ENCODE measurements around the gene FOXP4. TPM values are rescaled to one million over a fixed set of nuclear protein-coding genes. Genes with fewer than 3 reads are reported as not detected.

FOXP4 gene
- polyA plus RNA-seq, 3 donors: 8.3 to 26.6 (median 18.4) TPM

DNA sequence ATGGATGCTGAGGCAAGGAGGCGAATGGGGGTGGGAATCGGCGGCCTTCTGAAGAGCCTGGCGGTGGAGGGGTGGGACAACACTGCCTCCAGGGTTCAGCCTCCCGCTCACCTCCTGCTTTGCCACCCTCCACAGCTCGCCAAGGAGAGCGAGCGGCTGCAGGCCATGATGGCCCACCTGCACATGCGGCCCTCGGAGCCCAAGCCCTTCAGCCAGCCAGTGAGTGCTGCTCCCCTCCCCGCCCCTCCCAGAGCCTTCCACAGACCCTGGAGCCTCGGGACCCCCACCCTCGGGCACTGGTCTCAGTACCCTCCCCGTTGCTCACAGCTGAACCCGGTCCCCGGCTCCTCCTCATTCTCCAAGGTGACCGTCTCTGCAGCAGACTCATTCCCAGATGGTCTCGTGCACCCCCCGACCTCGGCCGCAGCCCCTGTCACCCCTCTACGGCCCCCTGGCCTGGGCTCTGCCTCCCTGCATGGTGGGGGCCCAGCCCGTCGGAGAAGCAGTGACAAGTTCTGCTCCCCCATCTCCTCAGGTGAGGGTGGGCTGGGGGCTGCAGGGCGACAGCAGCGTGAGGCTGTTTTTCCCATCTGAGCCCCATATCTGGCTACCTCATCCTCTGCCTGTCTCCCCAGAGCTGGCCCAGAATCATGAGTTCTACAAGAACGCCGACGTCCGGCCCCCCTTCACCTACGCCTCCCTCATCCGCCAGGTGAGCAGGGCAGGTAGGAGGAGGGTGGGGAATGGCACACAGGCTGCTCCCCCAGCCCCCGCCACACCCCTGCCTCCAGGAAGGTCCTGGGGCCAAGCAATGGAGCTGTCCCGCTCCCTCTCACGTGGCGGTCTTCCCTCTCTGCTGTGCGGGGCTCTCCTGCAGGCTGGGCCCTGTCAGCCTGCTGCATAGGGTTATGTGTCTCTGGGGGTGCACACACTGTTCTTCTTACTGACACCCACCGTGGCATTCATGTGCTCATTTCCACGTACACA lies 43.7 kb downstream of the FOXP4 start:
- WGBS, 3 donors: 87 to 94% (median 91%) methylated on average over 35 to 39 of the region's 39 CpGs

DNA sequence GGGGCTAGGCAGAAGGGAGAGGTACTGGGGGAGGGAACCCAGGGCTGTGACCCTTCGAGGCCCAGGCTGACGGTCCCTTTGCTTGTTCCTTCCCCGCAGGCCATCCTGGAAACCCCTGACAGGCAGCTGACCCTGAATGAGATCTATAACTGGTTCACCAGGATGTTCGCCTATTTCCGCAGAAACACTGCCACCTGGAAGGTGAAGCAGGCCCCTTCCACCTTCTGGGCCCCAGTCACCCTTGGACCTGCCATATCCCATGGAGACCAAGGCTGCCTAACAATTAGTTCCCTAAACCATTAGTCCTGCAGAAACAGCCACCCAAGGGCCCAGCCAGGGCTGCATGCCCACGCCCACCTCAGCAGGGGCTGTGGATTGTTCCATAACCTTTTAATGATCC lies 44.9 kb downstream of the FOXP4 start:
- 74 to 95% (median 92%) methylated on average over 6 of the region's 6 CpGs for WGBS, 3 donors
- H3K27ac ChIP-seq (ENCODE audit: low read depth, low read length): no peak overlapping the region

More for the DNA sequence above, 43.7 kb downstream of the FOXP4 start:
- no peak overlapping the region for H3K27ac ChIP-seq (ENCODE audit: low read depth, low read length)

DNA sequence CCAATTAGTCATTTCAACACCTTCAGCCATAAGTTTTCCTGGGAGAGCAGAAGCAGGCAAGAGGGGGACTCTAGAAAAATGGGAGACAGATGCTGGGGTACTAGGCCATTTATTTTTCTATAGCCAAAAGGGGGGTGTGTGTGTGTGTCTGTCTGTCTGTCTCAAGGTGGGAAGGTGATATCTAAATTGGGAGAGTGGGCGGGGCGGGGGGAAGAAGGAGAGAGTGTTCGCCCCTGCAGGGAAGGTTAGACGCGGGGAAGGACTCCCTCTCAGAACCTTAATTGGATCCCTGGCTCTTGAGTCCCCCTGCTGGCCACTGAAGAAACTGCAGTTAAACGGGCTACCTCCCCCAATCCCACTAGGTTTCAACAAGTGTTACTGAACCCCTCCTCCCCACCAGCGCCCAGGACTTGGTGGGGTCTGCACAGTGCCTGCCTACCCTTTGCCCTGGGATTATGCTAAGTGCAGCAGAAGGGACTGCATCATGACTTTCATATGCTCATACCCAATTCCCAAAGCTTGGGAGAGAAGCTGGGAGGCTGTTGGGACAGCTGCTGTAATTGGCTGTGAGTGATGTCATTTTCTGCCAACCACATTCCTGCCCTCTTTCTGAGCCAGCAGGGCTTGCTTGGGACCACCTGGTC lies 45.8 kb downstream of the FOXP4 start:
- 4 to 7% (median 5%) methylated on average over 7 of the region's 7 CpGs for WGBS, 3 donors

DNA sequence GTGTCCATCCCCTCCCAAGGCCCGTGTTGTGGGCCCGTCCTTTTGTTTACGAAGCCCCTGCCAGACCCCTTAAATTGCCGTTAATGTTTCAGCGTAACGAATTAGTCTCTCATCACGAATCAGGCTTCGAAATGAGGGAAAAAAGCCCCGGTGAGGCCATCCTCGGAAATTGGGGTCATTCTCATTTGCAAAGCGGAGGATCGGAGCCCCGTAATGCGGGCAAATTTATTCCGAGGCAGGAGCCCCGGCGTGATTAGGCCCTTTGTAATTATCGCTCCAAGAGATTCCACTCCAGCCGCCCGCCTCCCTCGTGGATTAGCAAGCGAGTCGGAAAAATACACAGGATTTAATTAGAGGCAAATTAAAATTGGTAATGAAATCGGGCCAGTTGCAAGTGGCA lies 47.2 kb downstream of the FOXP4 start:
- 88 to 94% (median 91%) methylated on average over 24 of the region's 24 CpGs for WGBS, 3 donors
- H3K27ac ChIP-seq (ENCODE audit: low read depth, low read length): no peak overlapping the region

More for the DNA sequence above, 45.8 kb downstream of the FOXP4 start:
- no peak overlapping the region for H3K27ac ChIP-seq (ENCODE audit: low read depth, low read length)

DNA sequence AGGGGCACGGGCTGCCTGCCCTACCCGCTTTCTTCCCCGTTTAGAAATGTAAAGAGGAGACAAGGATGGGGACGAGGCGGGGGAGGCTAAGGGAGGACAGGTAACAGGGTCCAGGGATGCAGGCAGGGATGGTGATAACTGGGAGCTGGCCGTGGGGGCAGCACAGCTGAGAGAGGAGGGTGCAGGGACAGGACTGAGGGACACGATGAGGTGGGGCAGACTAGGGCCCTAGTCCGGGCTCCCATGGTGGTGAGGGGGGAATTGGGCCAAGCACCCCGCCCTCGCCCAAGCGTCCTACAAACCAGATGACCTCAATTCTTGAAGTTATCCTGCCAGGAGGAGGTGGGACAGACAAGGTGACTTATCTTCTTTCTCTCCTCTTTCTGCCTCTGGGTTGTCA lies 47.7 kb downstream of the FOXP4 start:
- no peak overlapping the region for H3K27ac ChIP-seq (ENCODE audit: low read depth, low read length)
- 88 to 92% (median 88%) methylated on average over 11 of the region's 11 CpGs for WGBS, 3 donors

DNA sequence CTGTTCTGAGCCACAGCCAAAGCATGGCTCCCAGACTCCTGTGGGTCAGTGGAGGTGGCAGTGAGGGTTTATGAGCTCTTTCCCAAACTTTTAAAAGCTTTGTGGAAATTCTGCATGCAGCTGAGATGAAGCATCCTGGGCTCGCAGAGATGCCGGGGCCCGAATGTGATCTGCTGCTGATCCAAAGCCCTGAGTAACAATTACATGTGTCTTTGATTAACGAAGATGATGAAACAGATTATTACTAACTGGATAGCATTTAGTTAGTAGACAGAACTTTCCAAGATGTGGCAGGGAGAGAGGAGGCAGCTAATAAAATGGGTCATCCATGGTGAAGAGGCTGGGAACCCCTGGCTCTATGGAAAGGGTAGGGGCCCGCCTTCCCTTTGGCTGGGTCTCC lies 48.1 kb downstream of the FOXP4 start:
- H3K27ac ChIP-seq (ENCODE audit: low read depth, low read length): no peak overlapping the region
- WGBS, 3 donors: 82 to 88% (median 83%) methylated on average over 5 of the region's 5 CpGs

DNA sequence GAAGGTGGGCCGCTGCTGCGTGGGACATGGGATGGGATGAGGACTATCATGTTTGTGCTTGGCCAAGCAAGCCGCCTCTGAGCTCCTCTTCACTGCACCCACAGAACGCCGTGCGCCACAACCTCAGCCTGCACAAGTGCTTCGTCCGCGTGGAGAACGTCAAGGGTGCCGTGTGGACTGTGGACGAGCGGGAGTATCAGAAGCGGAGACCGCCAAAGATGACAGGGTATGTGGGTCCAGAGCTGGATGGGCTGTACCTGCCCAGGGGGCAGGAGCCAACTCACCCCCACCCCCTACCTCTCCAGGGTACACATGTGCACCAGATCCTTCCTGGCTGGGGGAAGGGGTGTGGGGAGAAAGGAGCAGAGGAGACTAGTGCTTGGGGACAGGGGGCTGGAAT lies 48.6 kb downstream of the FOXP4 start:
- no peak overlapping the region for H3K27ac ChIP-seq (ENCODE audit: low read depth, low read length)
- WGBS, 3 donors: 89 to 94% (median 93%) methylated on average over 15 of the region's 15 CpGs

DNA sequence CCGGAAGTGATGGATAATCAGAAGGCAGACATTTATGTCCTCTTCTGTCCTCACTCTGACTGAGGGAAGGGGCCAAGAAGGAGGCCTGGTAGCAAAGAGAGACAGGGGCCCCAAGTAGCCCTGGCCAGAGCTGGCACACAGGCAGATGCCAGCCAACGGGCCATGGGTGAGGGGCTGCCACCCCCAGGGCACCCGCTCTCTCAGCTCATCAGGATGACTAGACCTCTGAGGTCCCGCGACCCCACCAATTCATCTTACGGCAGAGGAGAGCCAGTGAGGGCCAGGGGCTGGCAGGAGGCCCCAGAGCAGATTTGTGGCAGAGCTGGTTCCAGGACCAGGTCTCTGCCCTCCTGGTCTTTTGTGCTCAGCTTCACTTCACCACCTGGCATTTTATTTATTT lies 49.0 kb downstream of the FOXP4 start:
- H3K27ac ChIP-seq (ENCODE audit: low read depth, low read length): no peak overlapping the region
- WGBS, 3 donors: 88 to 94% (median 94%) methylated on average over 6 of the region's 6 CpGs

DNA sequence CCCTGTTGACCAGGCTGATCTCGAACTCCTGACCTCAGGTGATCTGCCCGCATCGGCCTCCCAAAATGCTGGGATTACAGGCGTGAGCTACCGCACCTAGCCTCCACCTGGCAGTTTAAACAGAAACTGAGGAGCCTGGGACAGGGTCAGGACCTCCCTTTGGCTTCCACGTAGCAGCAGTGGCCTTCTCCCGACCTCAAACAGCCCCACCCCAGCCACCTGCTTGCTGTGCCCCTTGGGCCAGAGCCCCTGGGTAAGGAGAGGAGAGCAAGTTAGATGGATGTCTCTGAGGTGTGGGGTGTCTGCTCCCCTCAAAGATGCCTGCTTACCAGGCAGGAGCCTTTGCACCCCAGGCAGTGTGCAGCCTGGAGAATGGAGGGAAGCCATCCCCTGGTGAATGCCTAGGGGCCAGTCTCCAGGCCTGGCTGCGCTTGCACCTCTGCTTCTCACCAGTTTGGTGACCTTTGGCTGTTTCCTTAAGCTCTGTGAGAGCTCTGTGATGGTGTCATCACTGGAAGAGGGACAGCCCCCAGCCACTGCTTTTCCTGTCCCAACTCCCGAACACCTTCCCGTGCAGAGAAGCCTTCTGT lies 50.0 kb downstream of the FOXP4 start:
- no peak overlapping the region for H3K27ac ChIP-seq (ENCODE audit: low read depth, low read length)
- WGBS, 3 donors: 82 to 94% (median 94%) methylated on average over 10 of the region's 10 CpGs

DNA sequence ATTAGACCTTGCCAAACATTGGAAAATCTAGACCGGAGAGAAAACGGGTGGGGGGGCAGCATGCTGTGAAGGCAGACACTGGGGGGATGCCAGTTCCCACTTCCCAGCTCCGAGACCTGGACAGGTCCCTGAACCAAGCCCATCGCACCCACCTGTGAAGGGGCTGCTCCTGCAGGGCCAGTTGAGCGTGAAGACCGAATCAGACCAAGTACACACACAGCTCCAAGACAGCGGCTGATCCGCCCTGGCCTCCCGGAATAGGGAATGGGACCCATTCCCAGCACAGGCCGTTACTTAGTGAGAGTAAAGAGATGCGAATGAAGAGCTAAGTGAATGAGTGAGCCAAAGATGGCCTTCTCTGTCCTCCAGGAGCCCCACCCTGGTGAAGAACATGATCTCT lies 50.6 kb downstream of the FOXP4 start:
- 90 to 94% (median 92%) methylated on average over 11 of the region's 11 CpGs for WGBS, 3 donors
- no peak overlapping the region for H3K27ac ChIP-seq (ENCODE audit: low read depth, low read length)

DNA sequence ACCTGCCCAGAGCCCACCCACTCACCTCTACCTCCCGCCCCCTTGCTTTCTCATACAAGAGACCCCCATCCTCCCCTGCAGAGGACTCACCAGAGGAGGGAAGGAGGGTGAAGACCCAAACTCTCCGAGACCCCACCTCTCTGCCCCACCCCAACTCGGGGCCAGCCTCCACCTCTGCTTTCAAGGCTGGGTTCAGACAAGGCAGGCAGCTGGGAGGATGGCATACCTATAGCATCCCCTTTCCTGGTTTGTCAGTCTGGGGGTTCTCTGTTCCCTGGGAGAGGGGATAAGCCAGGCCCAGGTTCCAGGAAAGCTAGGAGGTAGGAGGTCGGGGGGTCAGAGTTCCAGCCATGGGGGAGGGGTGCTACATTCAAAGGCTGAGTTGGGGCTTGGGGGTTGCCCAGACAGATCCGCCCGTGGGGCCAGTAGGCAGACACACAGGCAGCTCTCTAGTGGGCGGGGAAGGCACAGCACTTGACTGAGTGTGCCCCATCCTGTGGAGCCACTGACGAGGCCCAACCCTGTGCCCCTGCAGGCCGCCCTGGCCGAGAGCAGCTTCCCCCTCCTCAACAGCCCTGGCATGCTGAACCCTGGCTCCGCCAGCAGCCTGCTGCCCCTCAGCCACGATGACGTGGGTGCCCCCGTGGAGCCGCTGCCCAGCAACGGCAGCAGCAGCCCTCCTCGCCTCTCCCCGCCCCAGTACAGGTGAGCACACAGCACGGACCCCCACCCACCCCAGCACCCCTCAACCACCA lies 51.2 kb downstream of the FOXP4 start:
- WGBS, 3 donors: 89 to 92% (median 91%) methylated on average over 17 to 19 of the region's 19 CpGs
- no peak overlapping the region for H3K27ac ChIP-seq (ENCODE audit: low read depth, low read length)

DNA sequence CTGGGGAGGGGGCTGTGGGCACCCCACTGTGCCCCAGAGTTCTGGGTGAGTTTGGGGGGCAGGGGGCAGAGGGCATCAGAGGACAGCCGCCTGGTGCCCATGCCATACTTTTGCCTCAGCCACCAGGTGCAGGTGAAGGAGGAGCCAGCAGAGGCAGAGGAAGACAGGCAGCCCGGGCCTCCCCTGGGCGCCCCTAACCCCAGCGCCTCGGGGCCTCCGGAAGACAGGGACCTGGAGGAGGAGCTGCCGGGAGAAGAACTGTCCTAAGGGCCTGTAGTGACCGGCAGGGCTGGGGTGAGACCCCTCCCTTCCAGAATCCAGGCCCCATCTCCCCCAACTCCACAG lies 52.5 kb downstream of the FOXP4 start:
- WGBS, 3 donors: 87 to 93% (median 90%) methylated on average over 8 of the region's 8 CpGs
- H3K27ac ChIP-seq (ENCODE audit: low read depth, low read length): no peak overlapping the region

DNA sequence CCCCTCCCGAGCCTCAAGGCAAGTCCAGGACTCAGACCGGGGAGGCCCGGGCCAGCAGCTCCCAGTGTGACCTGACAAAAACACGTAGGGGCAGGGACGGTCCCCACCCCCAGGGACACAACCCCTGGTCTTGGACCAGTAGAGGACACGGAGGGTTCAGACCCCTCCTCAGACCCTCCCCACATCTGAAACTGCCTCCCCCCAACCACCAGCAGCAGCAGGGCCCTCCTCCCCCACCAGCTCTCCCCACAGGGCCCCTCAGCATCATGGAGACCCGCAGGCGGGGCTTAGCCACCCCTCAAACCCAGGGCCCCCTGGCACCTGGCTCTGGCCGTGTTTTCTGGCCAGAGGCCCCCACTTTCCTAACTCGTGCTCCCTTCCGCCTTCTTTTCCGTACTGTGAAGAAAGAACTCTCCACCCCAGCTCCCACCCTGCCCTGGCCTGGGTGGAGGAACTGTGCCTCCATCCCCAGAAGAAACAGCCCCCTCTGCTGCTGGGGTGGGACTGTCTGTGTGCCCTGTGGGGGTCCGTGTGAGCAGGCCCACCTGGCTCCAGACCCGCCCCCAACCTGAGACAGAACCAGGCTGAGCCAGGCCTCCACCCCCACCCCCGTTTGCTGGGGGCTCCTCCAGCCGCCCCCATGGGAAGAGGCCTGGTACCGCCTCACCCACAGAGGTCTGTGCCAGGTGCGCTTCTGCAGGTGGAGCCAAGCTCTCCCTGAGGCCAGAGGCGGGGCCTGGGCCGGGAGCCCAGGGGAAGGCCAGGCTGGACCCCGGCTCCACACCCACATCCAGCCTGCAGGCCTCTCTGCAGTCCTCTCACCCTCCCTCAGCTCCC lies 53.1 kb downstream of the FOXP4 start:
- WGBS, 3 donors: 80 to 83% (median 83%) methylated on average over 19 to 21 of the region's 21 CpGs
- H3K27ac ChIP-seq (ENCODE audit: low read depth, low read length): no peak overlapping the region

DNA sequence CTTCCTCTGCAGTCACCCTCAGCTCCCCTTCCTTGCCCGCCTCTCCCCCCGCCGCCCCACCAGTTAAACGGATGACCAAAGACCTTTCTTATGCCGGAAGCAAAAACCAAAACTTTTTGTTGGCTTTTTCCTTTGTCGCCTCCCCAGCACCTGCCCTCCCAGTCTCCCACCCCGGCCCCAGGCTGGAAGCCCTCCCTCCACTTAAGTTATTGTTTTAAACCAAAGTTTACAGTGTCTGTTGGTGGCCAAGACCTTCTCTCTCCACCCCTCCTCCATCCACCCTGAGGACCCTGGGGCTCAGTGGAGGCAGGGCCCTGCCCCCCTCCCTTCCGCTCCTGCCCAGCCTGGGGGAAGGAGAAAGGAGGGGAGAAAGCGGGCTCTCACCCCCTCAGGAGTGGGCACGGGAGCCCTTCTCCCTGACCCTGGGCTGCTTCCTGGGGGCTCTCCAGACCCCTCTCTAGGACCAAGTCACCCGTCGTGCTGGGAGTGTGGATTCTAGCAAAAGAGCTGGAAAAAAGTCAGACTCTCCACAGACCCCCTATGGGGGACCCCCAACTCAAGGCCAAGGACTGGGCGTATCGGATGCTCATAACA lies 53.8 kb downstream of the FOXP4 start:
- WGBS, 3 donors: 78 to 91% (median 88%) methylated on average over 13 to 14 of the region's 14 CpGs

DNA sequence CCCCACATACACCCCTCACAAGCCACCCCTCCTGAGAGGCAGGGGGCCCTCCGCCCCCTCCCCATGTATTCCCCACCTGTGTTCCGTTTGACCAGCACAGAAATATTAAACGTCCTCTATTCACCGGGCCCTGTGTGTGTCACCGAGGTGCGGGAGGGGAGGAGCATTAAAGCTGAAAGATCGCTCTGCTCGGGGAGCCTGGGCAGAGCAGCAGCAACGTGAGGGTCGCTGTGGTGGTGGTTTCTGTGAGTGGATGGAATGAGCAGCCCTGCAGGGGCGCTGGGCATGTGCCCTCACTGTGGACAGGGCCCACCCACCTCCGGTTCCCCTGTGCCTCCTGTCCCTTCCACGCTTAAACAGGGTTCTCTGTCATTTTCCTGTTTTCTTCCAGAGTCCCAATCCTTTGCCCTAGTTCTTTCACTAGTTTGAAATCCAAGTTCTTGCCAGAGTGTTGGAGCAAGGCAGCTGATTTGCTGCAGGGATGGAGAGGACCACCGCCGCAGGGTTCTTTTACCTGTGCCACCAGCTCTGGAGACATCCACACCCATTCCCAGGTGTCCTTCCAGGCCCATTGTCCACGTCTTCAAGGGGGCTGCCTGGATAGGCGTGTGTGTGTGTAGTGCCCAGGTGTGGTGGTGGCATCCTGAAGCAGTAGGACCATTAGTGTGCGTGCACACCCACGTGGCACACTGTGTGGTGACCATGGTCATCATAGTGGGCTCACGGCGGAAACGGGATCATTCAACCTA lies 54.5 kb downstream of the FOXP4 start:
- no peak overlapping the region for H3K27ac ChIP-seq (ENCODE audit: low read depth, low read length)
- 77 to 82% (median 80%) methylated on average over 22 of the region's 22 CpGs for WGBS, 3 donors

More for the DNA sequence above, 53.8 kb downstream of the FOXP4 start:
- H3K27ac ChIP-seq (ENCODE audit: low read depth, low read length): no peak overlapping the region

DNA sequence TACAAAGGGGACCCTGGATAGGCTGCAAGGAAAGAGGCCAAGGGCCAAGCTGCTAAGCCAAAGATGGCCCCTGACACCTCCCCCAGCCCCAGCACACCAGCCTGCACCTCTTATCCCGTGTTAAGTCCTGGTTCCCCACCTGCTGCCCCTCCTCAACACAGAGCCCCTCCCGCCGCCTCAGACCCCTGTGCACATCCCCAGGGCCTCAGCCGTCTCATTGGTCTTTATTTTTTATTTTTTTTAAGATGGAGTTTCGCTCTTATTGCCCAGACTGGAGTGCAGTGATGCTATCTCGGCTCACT lies 55.0 kb downstream of the FOXP4 start:
- 87 to 96% (median 93%) methylated on average over 6 of the region's 6 CpGs for WGBS, 3 donors
- H3K27ac ChIP-seq (ENCODE audit: low read depth, low read length): no peak overlapping the region

DNA sequence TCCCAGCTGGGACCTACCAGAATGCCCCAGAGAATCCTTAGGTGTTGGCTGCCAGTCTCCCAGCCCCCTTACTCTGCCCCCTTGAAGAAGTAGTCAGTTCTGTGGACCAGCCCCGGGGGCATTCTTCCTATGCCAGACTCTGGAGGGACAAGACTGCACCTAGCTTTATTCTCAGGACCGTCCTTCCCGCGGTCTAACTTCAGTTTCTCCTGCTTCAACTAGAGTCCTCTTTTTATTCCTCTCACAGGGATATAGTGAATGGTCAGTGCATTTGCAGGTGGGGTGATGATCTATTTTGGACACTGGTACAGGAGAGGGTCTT lies 56.2 kb downstream of the FOXP4 start:
- no peak overlapping the region for H3K27ac ChIP-seq (ENCODE audit: low read depth, low read length)
- WGBS, 3 donors: 60 to 70% (median 70%) methylated on average over 4 of the region's 4 CpGs

All from adipose tissue (tissue), 3 donors.